Vagina (tissue), 2 donors: ENCODE measurements around the gene MTA1.

ENCODE experiments used
- POLR2AphosphoS5 ChIP-seq, 2 donors: sonication (generic); formaldehyde crosslinking; IDR thresholded peaks; one replicate each; pipeline ENCODE4 v1.9.0; 2017; ENCODE audit warnings: antibody characterized with exemption in 2 of 2, mild to moderate bottlenecking in 2 of 2, low read depth in 1 of 2; ENCODE audit not compliant: insufficient read depth in 1 of 2
- TF ChIP-seq, protein P1 (sequence below), 3 experiments: fragments of 450-650 bp in 2 of 3; fragments of 200-600 bp in 1 of 3; sonication (generic) in 1 of 3; IDR thresholded peaks; one replicate each; pipeline ENCODE4 v1.5.1; 2017 to 2019; ENCODE audit warnings: antibody characterized with exemption in 3 of 3, mild to moderate bottlenecking in 2 of 3, moderate library complexity in 2 of 3

DNA sequence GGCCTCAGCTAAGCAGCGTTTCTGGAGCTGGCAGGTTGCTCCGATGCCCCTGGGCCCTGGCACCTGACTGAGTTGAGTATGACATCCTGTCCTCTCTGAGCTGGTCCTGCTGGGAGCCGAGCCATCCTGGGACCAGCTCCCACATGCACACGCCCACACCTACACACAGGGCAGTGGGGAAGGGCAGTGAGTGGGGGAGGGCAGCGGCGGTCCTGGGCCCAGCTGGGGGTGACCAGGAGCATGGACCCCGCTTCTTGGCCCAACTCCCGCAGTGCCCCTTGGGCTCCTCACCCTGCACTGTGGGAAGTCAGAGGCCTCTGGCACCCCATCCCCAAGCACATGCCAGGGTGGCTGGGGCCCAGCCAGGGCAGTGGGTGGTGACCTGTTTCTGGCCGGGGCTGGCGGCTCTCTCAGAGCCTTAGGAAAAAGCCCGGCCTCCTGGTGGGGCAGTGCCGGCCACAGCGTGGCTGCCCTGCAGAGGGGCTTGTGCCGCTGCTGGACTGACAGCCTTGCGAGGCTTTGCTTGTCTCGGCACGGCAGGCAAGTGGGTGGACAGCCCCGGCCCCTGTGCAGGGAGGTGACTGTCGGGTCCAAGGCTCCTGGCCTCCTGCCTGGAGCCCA, 49.1 kb downstream of the MTA1 start:
- no peak for TF ChIP-seq POLR2AphosphoS5 (IDR thresholded peaks at IDR 0.05; ENCODE audit: insufficient read depth in 1 of 2, low read depth in 1 of 2)
- TF ChIP-seq, protein P1, sequence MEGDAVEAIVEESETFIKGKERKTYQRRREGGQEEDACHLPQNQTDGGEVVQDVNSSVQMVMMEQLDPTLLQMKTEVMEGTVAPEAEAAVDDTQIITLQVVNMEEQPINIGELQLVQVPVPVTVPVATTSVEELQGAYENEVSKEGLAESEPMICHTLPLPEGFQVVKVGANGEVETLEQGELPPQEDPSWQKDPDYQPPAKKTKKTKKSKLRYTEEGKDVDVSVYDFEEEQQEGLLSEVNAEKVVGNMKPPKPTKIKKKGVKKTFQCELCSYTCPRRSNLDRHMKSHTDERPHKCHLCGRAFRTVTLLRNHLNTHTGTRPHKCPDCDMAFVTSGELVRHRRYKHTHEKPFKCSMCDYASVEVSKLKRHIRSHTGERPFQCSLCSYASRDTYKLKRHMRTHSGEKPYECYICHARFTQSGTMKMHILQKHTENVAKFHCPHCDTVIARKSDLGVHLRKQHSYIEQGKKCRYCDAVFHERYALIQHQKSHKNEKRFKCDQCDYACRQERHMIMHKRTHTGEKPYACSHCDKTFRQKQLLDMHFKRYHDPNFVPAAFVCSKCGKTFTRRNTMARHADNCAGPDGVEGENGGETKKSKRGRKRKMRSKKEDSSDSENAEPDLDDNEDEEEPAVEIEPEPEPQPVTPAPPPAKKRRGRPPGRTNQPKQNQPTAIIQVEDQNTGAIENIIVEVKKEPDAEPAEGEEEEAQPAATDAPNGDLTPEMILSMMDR (IDR thresholded peaks at IDR 0.05) = no peak
